ENCODE data around the gene ARID5B.

Gene ARID5B

DNA sequence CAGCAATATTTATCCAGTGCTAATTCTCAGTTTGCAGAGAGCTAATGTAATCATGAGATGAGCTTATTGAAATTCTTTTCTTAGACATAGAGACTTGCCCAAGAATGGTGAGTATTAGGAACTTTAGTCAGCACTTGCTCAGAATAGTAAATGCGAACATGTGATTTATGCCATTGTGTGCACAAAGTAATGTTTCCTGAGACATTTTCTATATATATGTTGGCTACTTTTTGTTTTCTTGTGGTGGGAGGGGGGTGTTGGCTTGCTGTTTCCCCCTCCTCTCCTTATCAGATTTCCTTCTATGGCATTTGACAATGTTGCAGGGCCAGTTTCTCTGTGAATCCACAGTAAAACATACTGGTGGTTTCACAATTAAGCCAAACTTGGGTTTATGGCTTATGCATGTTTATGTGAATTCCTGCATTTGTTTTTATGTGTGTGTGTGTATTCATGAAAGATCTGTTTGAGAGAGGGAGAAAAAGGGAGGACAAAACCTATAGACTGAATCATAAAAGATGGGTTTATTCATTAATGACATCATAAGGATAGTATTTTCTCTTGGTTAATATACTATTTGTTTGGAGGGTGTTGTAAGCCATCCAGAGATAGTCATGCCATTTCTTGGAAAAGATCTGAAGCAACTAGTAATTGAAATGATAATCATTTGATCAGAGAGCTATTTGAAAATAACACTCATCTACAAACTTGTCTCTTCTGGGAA, 36.3 kb downstream of the ARID5B start:
- no peak for DNase-seq (ENCODE audit: low spot score)

DNA sequence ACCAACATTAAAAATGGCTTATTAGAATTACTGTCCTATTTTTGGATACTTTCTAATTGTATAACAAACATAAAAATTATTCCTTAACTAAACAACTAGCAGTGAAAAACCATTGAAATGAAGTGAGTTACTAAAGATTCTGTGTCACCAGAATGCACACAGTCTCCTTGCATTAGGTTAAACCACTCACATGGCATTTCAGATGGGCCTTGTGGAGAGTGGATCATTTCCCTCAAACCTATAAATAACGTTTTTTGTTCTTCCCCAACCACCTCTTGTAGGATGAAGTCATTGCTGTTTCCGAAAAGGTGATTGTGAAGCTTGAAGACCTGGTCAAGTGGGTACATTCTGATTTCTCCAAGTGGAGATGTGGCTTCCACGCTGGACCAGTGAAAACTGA, 38.4 kb downstream of the ARID5B start:
- DNase-seq (ENCODE audit: low spot score), result no peak

DNA sequence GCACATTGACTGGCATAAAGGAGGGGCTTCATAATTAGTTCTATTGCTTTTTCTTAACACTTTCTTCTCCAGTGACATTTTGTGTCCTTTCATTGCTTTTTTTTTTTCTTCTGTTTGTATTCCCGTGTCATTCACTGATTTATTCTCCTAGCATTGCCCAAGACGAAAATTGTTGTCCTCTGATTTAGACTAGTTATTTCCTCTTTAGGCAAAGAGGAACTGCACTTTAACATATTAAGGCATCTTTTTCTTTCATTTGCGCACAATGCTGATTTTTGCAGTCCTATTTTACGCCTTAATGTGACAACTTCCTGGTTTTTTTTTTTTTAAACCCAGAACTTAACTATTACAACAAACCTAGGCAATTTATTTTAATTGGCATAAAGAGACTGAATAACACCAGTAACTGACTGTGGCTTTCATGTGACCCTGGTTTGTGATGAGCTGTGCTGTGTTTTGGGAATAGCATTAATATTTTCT, 39.7 kb downstream of the ARID5B start:
- no peak for DNase-seq (ENCODE audit: low spot score)

DNA sequence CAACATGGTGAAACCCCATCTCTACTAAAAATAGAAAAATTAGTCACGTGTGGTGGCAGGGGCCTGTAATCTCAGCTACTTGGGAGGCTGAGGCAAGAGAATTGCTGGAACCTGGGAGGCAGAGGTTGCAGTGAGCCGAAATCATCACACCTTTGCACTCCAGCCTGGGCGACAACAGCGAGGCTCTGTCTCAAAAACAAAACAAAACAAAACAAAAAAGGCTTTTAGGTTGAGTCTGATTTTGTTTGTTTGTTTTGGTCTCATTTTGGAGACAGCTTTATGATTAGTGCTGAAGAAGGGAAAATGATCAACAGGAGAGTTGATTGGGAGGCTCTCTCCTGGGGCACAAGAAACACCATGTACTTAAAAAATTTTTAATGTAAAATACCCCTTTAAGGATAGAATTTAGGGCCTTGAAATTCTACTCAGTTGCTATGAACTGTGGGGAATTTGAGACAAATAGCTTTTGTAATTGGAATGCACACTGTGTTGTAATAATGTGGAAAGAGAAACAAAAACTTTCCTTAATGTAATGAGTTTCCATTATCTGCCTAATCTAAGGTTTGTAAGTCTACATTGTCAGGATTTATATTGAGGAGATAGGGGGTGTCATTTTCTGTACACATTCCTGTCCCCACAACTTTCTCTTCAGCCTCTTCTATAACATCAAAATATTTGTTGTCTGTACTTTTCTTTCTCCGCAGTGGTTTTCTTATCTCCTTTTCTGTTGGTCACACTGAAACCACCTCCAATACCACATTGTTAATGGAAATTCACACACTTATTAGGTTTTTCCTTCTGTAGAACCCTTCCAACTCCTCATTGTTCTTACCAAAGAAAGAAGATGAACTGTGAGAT, 41.3 kb downstream of the ARID5B start:
- DNase-seq (ENCODE audit: low spot score), result no peak

DNA sequence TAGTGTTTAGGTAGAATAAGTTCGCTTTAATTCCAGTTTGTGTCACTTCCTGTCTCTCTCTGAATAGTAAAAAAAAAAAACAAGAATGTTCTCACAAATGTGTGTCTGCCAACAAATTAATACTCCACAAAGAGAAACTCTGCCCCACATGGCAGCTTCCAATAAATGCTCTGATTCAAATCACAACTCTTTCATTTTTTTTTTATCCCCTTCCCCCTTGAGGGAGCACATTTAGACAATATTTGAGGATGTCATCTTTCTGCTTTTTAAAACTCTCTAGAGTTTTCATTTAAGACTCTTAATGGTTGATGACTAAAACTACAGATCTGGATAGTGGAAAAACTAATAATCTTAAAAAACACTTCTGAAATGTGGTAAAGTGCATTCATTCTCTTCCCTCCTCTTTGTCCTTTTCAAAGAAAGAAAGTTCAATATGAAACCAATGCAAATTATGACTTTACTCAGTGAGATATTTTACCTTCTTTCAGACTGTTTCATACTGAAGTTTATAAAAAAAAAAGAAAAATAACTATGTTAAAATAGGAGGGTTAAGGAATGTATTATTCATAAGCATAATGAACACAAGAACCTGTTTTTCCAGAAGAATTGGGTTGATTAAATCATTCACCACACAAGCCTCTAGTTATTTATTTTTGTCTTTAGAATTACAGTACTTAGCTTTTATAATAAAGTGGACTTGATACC, 42.3 kb downstream of the ARID5B start:
- DNase-seq (ENCODE audit: low spot score), result no peak

DNA sequence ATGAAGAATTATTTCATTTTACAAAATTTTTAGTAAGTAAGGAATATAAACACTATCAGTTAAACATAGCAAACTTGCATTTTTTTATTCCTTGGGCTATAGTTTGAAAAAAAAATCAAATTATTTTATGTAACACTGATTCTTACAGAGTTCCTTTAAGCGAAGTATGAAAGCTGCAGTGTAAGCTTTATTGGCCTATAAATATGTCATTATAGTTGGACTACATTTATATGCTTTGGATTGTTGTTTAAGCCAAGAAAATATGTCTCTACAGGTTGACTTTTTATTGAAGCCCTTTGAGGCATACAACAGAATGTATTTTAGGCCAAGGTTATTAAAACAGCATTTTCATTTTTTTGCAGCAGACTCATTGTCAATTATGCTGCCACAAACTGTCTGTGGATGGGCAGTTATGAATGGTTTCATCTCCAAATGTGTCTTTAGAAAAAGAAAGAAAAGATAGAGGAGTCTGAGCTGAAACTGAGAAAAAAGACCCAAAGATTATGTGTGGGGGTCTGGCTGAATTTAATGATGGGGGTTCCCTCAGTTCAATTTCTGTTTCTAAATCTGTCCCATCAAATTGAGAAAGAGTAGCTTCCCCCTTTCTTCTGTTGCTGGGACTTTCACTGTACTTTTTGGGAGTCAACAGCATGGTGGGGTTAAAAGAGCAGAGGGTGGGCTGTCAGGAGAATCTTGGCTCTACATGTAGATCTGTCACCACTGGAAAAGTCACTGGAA, 43.1 kb downstream of the ARID5B start:
- DNase-seq (ENCODE audit: low spot score), result no peak

DNA sequence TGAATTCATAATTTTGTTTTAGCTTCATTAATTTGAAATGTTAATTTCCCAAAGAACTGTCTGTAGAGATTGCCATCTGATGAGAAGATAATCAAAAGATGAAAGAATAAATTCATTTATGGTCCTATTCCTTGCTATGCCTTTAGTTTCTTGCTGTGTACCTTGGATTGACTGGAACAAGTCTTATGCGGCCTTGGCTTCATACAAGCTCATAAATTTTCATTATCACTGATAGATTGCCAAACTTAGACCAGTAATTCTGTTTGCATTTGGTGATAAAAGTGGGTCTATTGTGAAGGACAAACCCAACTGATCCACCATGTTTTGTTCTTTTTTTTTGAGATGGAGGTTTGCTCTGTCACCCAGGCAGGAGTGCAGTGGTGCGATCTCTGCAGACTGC, 48.2 kb downstream of the ARID5B start:
- DNase-seq (ENCODE audit: low spot score), result no peak

DNA sequence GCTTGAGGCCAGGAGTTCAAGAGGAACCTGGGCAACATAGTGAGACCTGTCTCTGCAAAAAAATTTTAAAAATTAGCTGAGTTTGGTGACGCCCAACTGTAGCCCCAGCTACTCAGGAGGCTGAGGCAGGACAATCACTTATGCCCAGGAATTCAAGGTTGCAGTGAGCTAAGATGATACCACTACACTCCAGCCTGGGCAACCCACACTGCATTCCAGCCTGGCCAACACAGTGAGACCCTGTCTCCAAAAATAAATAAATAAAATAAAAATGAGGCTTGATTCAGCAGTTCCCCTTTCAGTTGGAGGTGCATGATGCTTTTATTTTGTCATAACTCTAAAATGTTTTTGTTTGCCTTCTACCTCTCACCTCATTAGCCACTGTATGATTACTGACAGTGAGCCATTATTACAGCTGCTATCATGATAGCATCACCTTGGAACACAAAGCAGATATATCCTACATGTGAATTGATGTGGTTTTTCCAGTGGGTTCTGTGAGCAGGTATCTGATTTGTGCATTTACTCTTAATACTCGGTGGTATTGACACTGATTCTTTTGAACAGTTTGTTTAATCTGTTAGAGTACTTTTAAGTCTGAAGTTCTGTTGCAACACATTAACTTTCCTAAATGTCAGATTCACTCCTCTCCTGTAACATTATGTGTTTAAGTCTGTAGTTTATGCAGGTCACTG, 49.1 kb downstream of the ARID5B start:
- no peak for DNase-seq (ENCODE audit: low spot score)

DNA sequence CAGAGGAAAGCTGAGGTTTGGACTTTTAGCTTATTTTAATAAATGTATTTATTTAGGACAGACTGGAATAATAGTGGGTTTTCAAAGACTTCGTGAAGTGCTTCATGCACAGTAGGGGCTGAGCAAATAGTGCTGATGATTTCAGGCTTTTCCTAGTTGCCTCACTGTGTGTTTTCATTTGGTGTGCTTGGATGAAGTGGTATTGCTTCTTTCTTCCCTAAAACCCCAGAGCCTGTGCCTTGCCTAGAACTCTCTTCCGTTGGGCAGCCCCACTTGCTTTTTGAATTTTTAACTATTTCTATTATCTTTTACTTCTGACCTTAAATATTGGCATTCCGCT, 49.6 kb downstream of the ARID5B start:
- no peak for DNase-seq (ENCODE audit: low spot score)

DNA sequence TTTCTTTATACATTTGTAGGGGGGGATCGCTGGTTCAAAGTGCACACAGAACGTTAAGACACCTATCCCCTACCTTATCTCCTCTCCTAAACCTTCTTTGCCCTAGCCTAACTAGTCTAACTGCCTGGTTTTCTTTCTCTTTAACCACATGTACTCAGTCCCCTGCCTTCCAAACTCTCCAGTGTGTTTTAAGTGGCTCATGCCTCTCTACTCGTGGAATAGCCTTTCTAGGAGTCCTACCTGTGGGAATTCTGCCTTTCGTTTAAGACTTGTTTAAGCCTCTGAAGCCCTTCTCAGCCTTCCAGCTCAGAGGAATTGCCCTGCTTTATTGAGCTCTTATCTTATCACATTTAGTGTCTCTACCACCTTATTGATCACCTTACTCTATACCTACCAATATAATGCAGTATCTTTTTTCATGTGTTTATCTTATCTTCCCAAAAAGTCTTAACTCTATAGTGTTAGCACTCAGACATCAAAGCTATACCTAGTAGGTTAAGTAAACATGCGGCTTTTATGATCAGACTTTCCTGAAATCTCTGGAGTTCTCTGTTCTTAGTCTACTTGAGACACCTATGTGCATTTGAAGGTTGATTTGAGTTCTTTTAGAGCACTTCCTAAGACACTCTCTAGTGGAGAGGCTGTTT, 50.7 kb downstream of the ARID5B start:
- DNase-seq (ENCODE audit: low spot score), result no peak

DNA sequence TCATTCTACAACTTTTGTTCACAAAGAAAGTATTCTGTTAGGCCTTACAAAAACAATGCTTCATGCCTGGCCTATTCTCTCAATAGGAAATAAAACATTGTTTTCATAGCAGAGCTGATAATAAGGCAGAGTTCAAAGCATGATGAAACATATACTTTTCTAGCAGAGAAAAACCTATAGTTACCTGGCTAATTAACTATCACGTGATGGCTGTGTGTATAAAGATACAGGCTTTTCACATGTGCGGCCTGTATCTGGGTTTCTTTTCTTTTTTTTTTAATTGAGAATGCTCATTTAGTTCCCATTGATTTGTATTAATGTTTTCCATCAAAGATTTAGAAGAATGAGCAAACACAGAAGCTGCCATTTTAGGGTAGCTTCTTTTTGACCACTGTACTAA, 51.7 kb downstream of the ARID5B start:
- DNase-seq (ENCODE audit: low spot score), result no peak

DNA sequence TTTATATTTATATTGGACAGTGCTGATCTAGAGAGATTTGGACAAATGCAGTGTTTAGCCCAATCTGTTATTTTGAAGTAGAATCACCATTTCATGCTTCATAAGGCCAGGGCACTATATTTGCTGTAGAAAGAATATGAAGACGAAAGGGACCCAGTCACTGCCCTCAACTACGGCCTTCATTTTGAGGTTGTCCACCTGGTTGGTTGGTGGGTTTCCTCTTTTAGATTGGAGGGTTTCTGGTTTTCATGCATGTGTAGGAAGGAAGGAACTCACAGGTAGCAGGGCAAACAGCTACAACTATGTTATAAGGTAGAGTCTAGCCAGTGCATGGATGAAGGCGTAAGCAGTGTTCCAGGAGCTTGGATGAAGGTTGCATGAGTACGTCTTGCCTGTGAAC, 56.3 kb downstream of the ARID5B start:
- DNase-seq (ENCODE audit: low spot score), result no peak

DNA sequence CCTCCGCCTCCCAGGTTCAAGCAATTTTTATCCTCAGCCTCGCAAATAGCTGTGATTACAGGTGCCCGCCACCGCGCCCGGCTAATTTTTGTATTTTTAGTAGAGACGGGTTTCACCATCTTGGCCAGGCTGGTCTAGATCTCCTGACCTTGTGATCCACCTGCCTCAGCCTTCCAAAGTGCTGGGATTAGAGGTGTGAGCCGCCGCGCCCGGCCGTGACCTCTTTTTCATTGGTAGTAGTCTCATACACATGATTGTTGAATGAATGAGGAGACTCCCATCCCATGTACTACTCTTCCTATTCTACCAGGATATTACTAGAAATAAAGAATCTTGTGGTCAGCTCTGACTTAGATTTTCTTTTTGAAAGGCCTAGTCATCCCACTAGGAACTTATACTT, 56.8 kb downstream of the ARID5B start:
- no peak for DNase-seq (ENCODE audit: low spot score)

DNA sequence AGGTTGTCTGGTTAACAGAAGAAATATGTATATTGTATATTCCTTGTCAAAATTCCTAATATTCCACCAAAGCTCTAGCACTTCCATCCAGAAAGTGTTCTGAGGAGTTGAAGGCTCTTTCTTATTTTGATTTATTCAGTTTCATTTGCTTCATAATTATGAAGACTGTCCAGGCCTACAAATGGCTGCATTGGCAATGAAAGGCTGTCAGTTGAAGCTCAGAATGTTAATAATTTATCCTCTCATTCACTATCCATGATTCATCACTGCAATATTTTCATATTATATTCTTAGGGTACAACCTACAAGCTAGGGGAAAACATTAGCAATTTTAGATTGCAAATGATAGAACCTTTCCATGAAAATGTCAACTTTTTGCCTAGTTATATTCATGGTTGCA, 57.3 kb downstream of the ARID5B start:
- no peak for DNase-seq (ENCODE audit: low spot score)

DNA sequence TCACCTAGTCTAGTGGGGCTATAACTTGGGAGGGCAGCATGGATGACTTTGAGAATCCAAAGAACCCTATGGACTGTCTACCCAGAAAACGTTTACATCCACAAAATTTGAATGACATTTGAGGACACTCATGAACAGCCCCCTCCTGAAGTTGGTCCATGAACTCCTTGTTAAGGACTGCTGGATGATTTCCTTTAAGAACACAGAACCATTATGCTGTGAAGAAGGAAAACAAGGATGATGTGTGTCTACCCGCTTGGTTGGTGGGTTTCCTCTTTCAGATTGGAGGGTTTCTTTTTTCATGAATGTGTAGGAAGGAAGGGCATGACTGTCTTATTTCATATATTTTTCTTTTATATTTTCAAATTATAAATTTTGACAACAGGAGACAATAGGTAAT, 58.3 kb downstream of the ARID5B start:
- DNase-seq (ENCODE audit: low spot score), result no peak

DNA sequence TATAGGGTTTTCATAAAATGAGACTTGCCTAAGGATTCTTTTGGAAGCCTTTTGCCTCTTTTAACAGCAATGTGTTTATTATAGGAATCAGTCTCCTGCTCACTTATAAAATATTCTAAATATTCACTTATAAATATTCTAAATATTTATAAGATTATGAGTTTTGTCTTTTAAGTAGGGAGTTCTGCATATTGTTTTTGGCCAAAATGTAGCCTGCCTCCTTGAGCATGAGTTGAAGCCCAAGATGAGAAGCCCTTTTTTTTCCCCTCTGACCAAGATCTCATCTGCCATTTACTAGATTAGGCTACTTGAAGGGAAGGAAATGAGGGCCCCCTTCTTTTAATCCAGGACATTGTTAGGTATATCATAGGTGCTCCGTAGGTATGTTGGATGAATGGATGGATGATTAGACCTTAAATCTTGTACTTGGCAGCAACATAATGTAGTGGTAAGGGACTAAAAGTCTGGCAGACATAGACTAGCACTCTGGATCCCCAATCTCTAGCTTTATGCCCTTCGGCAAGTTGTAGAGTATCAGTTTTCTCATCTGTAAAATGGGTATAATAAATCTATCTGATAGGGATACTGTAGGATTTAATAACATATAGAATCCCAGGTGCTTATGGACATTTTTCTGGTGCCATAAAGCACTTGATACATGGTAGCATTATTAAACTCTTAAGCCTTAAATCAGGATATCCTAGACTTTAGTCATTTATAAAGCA, 59.1 kb downstream of the ARID5B start:
- DNase-seq (ENCODE audit: low spot score), result no peak

DNA sequence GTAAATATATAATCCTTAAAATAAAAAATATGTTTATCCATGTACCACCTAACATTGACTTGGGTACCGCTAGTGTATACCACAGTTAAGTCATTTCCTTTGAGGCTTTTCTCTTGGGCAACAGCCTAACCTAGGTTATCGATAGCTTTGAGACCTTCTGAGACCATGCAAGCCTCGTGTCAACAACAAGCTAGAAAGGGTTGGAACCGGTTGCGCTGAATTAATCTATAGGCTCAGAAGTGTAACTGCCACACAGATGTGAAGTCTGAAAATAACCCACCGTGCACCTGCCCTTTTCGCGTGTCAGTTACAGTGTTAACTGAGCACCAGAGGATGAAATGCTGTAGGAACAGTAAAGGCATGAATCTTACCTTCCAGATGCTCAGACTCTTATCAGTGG, 59.8 kb downstream of the ARID5B start:
- DNase-seq (ENCODE audit: low spot score), result no peak

DNA sequence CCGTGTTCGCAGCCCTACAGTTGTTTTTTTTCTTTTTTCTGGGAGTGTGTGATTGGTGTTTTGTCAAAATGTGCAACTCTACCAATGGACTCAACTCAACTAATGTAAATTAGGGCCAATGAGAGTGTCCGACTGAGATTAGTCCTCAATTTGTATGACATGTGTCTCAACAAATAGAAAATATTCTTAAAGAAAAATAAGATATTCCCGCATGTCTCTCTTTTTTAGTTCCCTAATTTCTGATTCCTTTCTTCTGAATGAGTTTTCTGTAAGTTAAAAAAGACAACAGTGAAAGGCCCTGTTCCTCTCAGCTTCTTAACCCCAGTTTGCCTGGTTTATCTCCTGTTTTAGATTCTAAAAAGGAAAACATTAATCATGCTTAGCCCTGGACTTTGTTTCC, 61.5 kb downstream of the ARID5B start:
- no peak for DNase-seq (ENCODE audit: low spot score)

DNA sequence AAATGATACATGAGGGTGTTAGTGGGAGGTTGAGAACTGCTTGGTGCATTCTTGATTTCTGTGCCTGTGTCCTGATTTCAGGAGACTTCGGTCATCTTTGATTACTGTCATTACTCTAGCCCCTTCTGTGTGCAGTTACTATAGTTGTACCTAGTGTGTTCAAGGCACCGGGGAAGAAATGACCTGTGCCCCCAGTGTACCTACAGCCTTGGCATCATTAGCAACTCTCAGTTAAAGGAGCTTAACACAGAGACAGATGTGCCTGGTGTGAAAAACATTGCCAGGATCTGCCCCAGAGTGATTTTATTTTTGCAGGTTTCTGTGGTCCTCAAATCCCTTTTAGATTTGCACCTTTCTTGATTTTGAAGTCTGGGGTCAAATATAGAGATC, 62.2 kb downstream of the ARID5B start:
- no peak for DNase-seq (ENCODE audit: low spot score)

DNA sequence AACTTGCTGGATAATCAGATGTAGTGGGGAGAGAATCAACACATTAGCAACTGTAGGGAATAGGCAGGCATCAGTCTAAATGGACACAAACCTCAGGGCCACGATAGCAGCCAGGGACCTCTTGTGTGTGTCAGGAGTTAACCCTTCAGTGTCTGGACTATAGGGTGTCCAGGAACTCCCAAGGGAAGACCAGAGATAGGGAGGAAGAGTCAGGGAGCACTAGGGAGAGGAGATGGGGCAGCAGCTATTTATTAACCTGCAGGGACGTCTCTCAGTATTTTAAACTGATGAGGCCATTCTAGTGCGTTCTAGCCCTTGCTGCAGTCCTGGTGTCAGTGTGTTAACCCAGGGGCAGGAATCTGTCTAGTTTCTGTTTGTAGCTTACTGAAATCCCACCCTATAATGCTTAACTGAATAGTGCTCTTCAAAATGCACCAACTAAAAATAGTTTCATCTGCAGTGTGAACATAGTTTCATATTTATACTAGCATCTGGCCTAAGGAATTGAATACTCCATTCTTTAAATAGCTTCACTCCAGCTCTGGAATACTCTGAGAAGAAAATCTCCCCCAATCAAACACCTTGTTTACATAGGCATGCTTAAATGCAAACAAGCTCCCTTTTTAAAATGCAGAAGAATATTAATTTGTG, 62.7 kb downstream of the ARID5B start:
- no peak for DNase-seq (ENCODE audit: low spot score)
